ENCODE data around the gene UBE2D2.

GRCh38 chr5:139658501-139658927 is 97.4 kb downstream of the UBE2D2 start:
- TF ChIP-seq CTCF (conservative IDR thresholded peaks at IDR 0.05) (no peak), EZH2 (IDR thresholded peaks at IDR 0.05; ENCODE audit: low read depth) (no peak)

Measured in PC-9 (cell line).